ENCODE measurements around the gene HSD17B3. TPM values are rescaled to one million over a fixed set of nuclear protein-coding genes. Genes with fewer than 3 reads are reported as not detected.

The HSD17B3 gene
- total RNA-seq, 1 donor from 2014 or later: not detected

GRCh38 chr9:96230002-96230401, 72.0 kb downstream of the HSD17B3 start:
- H3K9me3 Mint-ChIP-seq: peaks cover 3% of the 10 kb centered on the region
- H3K27me3 Mint-ChIP-seq: peaks cover 15% of the 10 kb centered on the region
- intact Hi-C loops (cut with micrococcal nuclease): loop anchor here (5.0 kb wide), 1 partner anchor 422 kb away; no protein-coding TSS in a partner anchor
- ATAC-seq (ENCODE audit: low read depth): no peak
- ChIA-PET CTCF (no interaction called here), POLR2A (no interaction called here)
- no peak for DNase-seq
- H3K4me3 Mint-ChIP-seq: no peak overlapping the region
- H3K4me1 Mint-ChIP-seq: no peaks in the 10 kb centered on the region
- no peak overlapping the region for H3K27ac Mint-ChIP-seq
- no peaks in the 10 kb centered on the region for H3K36me3 Mint-ChIP-seq (ENCODE audit: low read depth)
- no peak for TF ChIP-seq CTCF (IDR thresholded peaks at IDR 0.05)

- H3K27me3 Mint-ChIP-seq: peaks cover 34% of the 10 kb centered on the region
- intact Hi-C loops (cut with micrococcal nuclease): no loop called here
- ChIA-PET POLR2A (no interaction called here), CTCF (no interaction called here)
- no peak for TF ChIP-seq CTCF (IDR thresholded peaks at IDR 0.05)
- H3K4me3 Mint-ChIP-seq: no peak overlapping the region
- no peak overlapping the region for H3K27ac Mint-ChIP-seq
- ATAC-seq (ENCODE audit: low read depth) (no peak), DNase-seq (no peak)
- H3K4me1 Mint-ChIP-seq: peaks cover 10% of the 10 kb centered on the region
- H3K9me3 Mint-ChIP-seq: peaks cover 9% of the 10 kb centered on the region
- no peaks in the 10 kb centered on the region for H3K36me3 Mint-ChIP-seq (ENCODE audit: low read depth)
These were observed 79.8 kb downstream of the HSD17B3 start for GRCh38 chr9:96222132-96222531.

DNA sequence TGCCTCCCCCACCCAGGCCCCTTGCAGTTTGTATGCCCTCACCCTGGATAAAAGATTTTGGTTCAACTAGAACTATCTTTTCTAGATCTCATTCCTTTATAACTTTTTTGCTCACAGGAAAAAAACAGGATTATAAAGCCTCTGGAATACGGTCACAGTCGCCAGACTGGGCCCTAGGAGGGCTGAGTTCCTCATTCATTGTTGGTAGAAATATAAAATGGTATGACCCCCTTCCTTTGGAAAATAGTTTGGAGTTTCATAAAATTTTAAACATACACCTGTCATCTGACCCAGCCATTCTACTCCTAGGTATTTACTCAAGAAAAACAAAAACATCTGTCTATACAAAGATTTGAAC, 82.1 kb downstream of the HSD17B3 start:
- TF ChIP-seq CTCF (IDR thresholded peaks at IDR 0.05): no peak
- H3K9me3 Mint-ChIP-seq: peaks cover 9% of the 10 kb centered on the region
- H3K27ac Mint-ChIP-seq: no peak overlapping the region
- ATAC-seq (ENCODE audit: low read depth) (no peak), DNase-seq (no peak)
- H3K4me3 Mint-ChIP-seq: no peak overlapping the region
- H3K4me1 Mint-ChIP-seq: peaks cover 10% of the 10 kb centered on the region
- intact Hi-C loops (cut with micrococcal nuclease): loop anchor here (2.0 to 10.0 kb wide), 4 partner anchors 493 to 1553 kb away; partner anchors contain the start of gene PTCH1
- H3K27me3 Mint-ChIP-seq: peaks cover 36% of the 10 kb centered on the region
- no peaks in the 10 kb centered on the region for H3K36me3 Mint-ChIP-seq (ENCODE audit: low read depth)
- ChIA-PET CTCF (interaction anchor here (1.0 kb wide), 1 partner anchor 8 kb away, joined by 3 read pairs; no protein-coding TSS in a partner anchor), POLR2A (no interaction called here)

GRCh38 chr9:96219026-96219899, 82.7 kb downstream of the HSD17B3 start:
- ChIA-PET POLR2A (no interaction called here), CTCF (interaction anchor here (1.0 kb wide), 1 partner anchor 9 kb away, joined by 3 read pairs; no protein-coding TSS in a partner anchor)
- DNase-seq (peak; percentile 18), ATAC-seq (ENCODE audit: low read depth) (peak; percentile 18)
- peaks cover 6% of the 10 kb centered on the region for H3K9me3 Mint-ChIP-seq
- TF ChIP-seq CTCF (IDR thresholded peaks at IDR 0.05): no peak
- H3K27me3 Mint-ChIP-seq: peaks cover 35% of the 10 kb centered on the region
- peaks cover 10% of the 10 kb centered on the region for H3K4me1 Mint-ChIP-seq
- no peak overlapping the region for H3K27ac Mint-ChIP-seq
- H3K4me3 Mint-ChIP-seq: no peak overlapping the region
- intact Hi-C loops (cut with micrococcal nuclease): loop anchor here (2.0 to 10.0 kb wide), 4 partner anchors 492 to 1552 kb away; partner anchors contain the start of gene PTCH1
- no peaks in the 10 kb centered on the region for H3K36me3 Mint-ChIP-seq (ENCODE audit: low read depth)

All from activated B cell treated with CpG ODN at 0.5 μM for 24 hours (primary cell).